ENCODE data around the gene CLEC1B.
"Not testable (repeated sequence)": the region's sequence is repeated elsewhere in the genome, so short reads cannot be mapped to it uniquely, and the experiment has no call there.

The CLEC1B gene

DNA sequence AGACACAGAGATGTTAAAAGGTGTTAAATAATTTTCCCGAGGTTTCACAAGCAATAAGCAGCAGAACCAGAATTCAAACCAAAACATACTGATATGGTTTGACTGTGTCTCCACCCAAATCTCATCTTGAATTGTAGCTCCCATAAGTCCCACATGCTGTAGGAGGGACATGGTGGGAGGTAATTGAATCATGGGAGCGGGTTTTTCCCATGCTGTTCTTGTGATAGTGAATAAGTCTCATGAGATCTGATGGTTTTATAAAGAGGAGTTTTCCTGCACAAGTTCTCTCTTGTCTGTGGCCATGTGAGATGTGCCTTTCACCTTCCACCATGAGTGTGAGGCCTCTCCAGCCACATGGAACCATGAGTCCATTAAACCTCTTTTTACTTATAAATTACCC lies 24.2 kb downstream of the CLEC1B start:
- not testable (repeated sequence) for DNase-seq (ENCODE audit: low read depth)

DNA sequence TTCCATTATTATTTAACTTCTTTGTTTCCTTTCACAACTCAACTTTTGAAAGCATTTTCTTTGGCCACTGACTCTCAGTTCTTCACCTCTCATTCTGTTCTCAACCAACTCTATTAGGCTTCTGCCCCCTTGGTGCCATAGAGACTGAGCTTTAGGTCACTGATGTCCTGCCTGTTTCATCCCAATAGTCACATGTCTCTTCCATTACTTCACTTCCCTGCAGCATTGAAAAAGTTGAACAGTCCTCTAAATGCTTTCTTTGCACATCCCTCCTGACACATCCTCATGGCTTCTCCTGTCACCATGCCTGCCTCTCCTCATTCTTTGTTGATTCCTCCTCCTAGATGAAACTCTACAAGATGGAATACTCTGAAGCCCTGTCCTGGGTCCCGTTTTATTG lies 25.0 kb downstream of the CLEC1B start:
- DNase-seq (ENCODE audit: low read depth), result no peak

DNA sequence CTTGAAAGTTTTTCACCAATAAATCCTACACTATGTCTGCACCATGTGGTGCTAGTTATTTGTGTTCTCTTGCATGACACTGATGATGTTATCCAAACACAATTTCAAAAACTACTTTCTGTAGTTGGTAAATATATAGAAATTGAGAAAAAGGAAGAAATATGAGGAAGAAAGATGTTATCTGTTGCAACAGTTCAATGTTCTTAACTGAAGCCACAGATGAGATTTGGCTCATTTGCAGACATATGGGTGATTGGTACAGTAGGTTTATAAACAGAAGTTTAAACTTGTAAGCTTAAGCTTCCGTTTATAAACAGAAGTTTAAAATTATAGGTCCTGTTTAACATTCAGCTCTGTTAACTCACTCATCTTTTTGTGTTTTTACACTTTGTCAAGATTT lies 27.7 kb downstream of the CLEC1B start, which contains the start of gene CLEC12A:
TSS of gene CLEC12A (plus strand) at position 229 of the 400 bp plus-strand sequence. CDS start 188 bp downstream, outside the sequence.
- DNase-seq (ENCODE audit: low read depth), result no peak

DNA sequence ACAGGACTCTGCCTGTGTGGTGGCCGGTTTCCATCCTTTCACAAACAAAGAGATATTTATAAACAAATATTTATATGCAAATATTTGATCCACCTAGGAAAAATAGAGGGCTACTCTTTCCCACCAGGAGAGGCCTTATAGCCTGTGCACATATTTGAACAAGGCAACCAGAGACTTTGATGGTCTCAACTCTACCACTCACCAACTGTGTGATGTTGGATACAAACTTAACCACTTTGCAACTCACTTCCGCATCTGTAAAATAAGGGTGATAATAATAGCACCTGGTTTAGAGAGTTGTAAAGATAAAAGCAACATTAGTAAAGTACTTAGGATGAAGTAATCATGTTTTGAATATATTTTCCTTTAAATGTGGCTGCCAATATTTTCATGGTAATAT lies 29.2 kb downstream of the CLEC1B start:
- no peak for DNase-seq (ENCODE audit: low read depth)

DNA sequence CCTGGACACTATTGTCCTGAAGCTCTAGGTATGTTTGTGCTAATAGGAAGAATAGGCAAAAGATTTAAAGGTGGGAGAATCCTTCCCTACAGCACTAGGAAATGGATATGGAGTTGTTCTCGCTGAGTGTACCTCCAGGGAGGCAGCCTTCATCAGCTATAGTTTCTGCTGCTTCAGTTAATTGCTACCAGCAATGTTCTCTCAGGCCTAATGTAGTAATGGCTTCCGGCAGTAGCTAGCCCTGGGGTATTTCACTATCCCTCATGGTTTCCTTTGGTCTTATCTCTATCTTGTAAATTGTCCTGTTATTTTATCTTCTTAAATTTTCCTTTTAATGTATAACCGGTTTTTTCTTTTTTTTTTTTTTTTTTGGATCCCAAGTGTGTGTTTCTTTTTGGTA lies 37.0 kb downstream of the CLEC1B start:
- DNase-seq (ENCODE audit: low read depth), result no peak

DNA sequence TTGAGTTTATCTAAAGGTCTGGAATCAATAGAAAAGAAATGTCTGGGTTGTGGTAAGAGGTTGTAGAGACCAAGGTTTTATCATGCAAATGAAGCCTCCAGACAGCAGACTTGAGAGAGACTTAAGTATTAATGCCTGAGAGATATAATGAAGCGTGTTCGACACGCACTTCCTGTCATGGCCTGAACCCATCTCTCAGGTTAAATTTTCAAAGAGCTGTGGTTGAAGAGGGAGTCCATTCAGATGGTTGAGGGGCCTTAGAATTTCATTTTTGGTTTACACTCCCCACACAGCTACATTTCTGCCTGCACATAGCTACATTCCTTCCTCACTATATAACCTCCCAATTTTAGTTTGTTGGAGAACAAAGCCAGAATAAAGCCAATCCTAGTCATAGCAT lies 37.8 kb downstream of the CLEC1B start:
- no peak for DNase-seq (ENCODE audit: low read depth)

DNA sequence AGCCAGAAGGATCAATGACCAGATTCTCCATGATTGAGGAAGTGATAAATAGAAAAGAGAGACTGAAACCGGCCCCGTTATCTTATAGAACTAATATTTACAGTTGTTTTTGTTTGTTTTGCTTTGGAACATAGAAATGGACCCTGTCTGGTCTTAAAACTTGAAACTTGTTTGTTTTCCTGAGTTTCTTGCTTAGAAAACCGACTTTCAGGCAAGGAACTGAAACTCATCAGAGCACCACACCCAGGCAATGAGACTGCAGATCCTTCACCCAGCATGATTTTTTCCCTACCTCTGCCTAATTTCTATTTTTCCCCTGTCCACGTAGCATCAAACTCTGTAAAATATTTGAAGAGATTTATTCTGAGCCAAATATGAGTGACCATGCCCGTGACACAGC lies 38.3 kb downstream of the CLEC1B start:
- DNase-seq (ENCODE audit: low read depth), result no peak

DNA sequence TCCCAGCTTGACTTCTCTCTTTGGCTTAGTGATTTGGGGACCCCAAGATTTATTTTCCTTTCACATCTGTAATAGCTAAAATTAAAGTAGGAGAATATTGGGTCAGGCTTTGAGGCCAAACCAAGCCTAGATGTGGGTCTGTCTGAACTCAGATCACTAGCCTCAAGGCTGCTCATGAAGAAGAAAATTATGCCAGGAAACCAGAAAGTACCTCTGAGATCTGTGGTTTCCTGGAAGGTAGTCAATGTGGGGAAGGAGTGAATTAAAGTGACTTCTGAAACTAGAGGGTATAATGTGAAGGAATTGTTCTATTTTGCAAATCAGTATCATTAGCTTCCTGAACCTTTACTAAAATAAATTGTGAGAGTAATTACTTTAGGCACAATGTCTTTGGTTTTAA lies 41.1 kb downstream of the CLEC1B start:
- no peak for DNase-seq (ENCODE audit: low read depth)

DNA sequence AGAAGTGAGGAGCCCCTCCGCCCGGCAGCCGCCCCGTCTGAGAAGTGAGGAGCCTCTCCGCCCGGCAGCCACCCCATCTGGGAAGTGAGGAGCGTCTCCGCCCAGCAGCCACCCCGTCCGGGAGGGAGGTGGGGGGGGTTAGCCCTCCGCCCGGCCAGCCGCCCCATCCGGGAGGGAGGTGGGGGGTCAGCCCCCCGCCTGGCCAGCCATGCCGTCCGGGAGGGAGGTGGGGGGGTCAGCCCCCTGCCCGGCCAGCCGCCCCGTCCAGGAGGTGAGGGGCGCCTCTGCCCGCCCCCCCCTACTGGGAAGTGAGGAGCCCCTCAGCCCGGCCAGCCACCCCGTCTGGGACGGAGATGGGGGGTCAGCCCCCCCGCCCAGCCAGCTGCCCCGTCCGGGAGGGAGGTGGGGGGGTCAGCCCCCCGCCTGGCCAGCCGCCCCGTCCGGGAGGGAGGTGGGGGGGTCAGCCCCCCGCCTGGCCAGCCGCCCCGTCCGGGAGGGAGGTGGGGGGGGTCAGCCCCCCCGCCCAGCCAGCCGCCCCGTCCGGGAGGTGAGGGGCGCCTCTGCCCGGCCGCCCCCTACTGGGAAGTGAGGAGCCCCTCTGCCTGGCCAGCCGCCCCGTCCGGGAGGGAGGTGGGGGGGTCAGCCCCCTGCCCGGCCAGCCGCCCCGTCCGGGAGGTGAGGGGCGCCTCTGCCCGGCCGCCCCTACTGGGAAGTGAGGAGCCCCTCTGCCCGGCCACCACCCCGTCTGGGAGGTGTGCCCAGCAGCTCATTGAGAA lies 45.8 kb downstream of the CLEC1B start:
- DNase-seq (ENCODE audit: low read depth), result not testable (repeated sequence)

DNA sequence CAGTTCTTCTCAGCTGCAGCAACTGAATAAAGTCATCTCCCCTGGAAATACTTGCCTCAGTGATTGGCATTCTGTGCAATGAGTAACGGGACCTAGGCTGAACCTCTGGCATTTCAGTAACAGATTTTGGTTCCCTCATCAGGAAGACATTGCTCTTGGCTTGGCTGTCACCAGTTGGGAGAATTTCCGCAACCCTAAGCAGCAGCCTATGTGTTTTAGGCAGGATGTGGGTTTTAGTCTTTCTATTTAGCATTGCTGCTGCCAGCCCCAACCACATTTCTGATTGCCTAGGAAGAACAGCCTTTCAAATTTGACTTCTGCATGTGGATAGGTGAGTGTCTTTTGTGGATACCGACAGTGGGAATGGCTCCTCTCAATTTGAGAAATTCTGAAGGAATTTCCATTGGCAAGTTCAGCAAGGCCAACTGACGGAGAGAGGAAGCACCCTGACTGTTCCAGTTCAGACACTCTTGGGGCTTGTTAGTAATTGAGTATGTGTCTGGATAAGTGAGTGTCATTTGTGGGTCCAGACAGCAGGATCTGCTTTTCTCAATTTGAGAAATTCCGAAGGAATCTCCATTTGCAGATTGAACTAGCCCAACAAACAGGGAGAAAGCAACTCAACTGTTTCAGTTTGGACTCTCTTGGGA lies 47.8 kb downstream of the CLEC1B start:
- DNase-seq (ENCODE audit: low read depth), result no peak

DNA sequence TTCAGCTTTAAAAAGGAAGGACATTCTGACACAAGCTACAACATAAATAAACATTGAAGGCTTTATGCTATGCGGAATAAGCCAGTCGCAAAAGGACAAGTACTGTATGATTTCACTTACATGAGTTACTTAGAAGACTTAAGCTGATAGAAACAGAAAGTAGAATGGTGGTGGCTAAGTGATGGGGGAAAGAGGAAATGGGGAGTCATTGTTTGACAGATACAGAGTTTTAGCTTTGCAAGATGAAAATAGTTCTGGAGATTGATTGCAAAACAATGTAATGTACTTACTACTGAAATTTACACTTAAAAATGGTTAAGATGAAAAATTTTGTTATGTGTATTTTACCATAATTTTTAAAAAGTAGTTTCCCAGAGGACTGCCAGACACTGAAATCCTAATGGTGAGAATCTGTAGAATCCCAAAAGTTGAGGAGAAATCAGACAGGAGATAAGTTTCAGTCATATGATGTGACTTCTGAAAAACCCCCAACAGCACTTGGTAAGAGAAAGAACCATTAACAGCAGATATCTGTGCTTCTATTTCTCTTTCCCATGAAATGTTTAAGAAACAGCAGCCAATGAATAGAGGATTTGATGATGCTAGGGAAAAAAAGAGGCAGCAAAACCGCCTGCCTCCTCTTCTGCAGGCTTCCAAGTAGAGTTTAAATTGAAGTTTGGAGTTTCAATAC lies 50.2 kb downstream of the CLEC1B start:
- DNase-seq (ENCODE audit: low read depth), result no peak

DNA sequence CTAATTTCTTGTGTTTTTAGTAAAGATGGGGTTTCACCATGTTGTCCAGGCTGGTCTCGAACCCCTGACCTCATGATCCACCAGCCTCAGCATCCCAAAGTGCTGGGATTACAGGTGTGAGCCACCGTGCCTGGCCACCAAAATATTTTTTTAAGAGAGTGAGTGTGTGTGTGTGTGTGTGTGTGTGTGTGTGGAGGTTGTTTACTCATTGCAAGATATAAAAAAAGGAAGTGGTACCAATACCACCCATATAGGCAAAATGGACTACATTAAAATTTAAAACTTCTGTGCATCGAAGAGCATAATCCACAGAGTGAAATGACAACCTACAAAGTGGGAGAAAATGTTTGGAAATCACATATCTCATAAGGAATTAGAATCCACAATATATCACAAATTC lies 51.2 kb downstream of the CLEC1B start:
- no peak for DNase-seq (ENCODE audit: low read depth)

DNA sequence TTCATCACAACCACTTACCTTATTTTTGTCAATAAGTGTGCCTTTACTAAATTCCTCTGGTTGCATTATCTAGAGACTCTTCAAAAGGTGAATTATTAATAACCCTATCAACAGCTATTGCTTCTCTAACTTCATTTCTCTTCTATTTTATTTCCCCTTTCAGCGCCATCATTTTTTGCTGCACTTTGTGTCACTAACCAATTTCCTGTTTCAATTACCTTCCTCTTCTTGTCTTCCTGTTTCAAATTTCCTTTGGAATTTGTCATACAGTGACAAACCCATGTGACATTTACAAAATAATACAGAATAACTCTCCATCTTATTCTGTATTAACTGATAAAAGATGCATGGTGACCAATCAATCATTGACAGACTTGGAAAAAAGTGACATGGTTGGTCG lies 54.5 kb downstream of the CLEC1B start:
- no peak for DNase-seq (ENCODE audit: low read depth)

DNA sequence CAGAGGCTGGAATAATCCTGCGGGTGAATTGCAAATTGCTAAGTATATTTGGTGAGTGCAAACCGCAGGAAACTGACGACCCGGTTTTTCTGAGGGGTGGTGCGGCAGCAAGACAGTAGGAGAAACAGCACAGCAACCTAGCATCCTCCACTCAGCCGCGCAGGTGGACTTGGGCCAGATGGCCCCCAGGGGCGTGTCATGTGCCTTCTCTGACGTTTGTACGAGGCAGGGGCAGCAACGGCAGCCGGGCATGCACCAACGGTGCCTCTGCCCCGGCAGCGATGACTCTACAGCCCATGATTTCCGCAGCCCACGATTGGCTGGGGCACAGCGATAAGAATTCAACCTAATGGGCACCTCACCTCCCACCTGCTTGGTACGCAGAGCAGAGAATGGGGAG lies 55.7 kb downstream of the CLEC1B start:
- DNase-seq (ENCODE audit: low read depth), result no peak

All from stimulated activated CD8-positive, alpha-beta memory T cell treated with anti-CD3 and anti-CD28 coated beads, Interleukin-15, amount 100 ng/mL, for 24 hours (primary cell).